GM12891 (cell line): ENCODE measurements around the gene MCUR1. TPM values are rescaled to one million over a fixed set of nuclear protein-coding genes. Genes with fewer than 3 reads are reported as not detected.
"Not testable (repeated sequence)": the region's sequence is repeated elsewhere in the genome, so short reads cannot be mapped to it uniquely, and the experiment has no call there.

ENCODE experiments used
- DNase-seq: peaks from one replicate; pipeline ENCODE4 v3.0.0; 2011; ENCODE audit warnings: low spot score; ENCODE audit not compliant: insufficient read length
- FAIRE-seq: peaks from 2 replicates; lab custom pipeline; 2011; peaks lifted over from hg19 to GRCh38; lab: Jason Lieb, UNC
- PAX5 ChIP-seq: IDR thresholded peaks from 2 replicates; pipeline ENCODE4 v1.6.1; 2011; ENCODE audit warnings: low read length, moderate library complexity, mild to moderate bottlenecking; ENCODE audit not compliant: insufficient read depth, severe bottlenecking
- POLR2A ChIP-seq: IDR thresholded peaks from 2 replicates; pipeline ENCODE4 v1.6.1; 2011; ENCODE audit warnings: low read depth, low read length, control low read depth
- POLR2AphosphoS5 ChIP-seq: IDR thresholded peaks from 2 replicates; pipeline ENCODE4 v1.6.1; 2011; ENCODE audit warnings: low read depth, low read length, control low read depth
- POU2F2 ChIP-seq: IDR thresholded peaks from 2 replicates; pipeline ENCODE4 v1.6.1; 2011; ENCODE audit warnings: low read depth, mild to moderate bottlenecking, control low read depth, low read length, moderate library complexity
- SPI1 ChIP-seq: IDR thresholded peaks from 2 replicates; pipeline ENCODE4 v1.6.1; 2011; ENCODE audit warnings: low read depth, low read length, control low read depth
- TAF1 ChIP-seq: IDR thresholded peaks from 2 replicates; pipeline ENCODE4 v1.6.1; 2011; ENCODE audit warnings: low read depth, low read length, control low read depth
- polyA plus RNA-seq: library from polyadenylated mRNA; unstranded; fragments of >200 nt; gene quantifications from one replicate; pipeline ENCODE4 v1.2.1, GENCODE V29; 2012; ENCODE audit warnings: low read depth, missing spikeins, inconsistent platforms; ENCODE audit not compliant: missing spikeins

MCUR1 gene
- 8.5 TPM for polyA plus RNA-seq

- TF ChIP-seq POU2F2 (peak; percentile 93), SPI1 (no peak), POLR2A (peak; percentile 79), POLR2AphosphoS5 (peak; percentile 81), TAF1 (peak; percentile 65; the same call in 1 of the 2 replicates)
- FAIRE-seq, result peak; percentile 91
- DNase-seq, result peak; percentile 80
Observed at GRCh38 chr6:13814176-13814937, at the start of gene MCUR1. Gene MCUR1 (minus strand): TSS chr6:13814557. CDS start chr6:13814429, 128 bp downstream.

GRCh38 chr6:13863699-13864155, 49.4 kb upstream of the MCUR1 start:
- FAIRE-seq (no peak), DNase-seq (no peak)
- TF ChIP-seq POLR2A (no peak), PAX5 (no peak), POLR2AphosphoS5 (no peak), SPI1 (no peak), TAF1 (no peak)

- FAIRE-seq, DNase-seq: not testable (repeated sequence)
Observed at GRCh38 chr6:13860556-13861185, 46.3 kb upstream of the MCUR1 start.

- no peak for TF ChIP-seq PAX5
- no peak for TF ChIP-seq TAF1
- no peak for TF ChIP-seq POLR2AphosphoS5
- no peak for TF ChIP-seq SPI1
- TF ChIP-seq POU2F2, result no peak
- TF ChIP-seq POLR2A, result no peak
- FAIRE-seq (no peak), DNase-seq (no peak)
Observed at GRCh38 chr6:13859871-13860555, 45.7 kb upstream of the MCUR1 start.

GRCh38 chr6:13854716-13855250, 40.4 kb upstream of the MCUR1 start:
- no peak for TF ChIP-seq POLR2A
- TF ChIP-seq POU2F2, result no peak
- no peak for TF ChIP-seq SPI1
- TF ChIP-seq TAF1, result no peak
- no peak for TF ChIP-seq PAX5
- no peak for TF ChIP-seq POLR2AphosphoS5
- DNase-seq, result no peak
- no peak for FAIRE-seq

- DNase-seq, result no peak
- TF ChIP-seq PAX5 (no peak), TAF1 (no peak), POLR2A (no peak), POLR2AphosphoS5 (no peak), POU2F2 (no peak), SPI1 (no peak)
- no peak for FAIRE-seq
Observed at GRCh38 chr6:13853871-13854270, 39.5 kb upstream of the MCUR1 start.

- FAIRE-seq (no peak), DNase-seq (no peak)
- TF ChIP-seq TAF1 (no peak), SPI1 (no peak), PAX5 (no peak), POLR2A (no peak), POU2F2 (no peak), POLR2AphosphoS5 (no peak)
Observed at GRCh38 chr6:13851803-13852202, 37.4 kb upstream of the MCUR1 start.

GRCh38 chr6:13851330-13851729, 37.0 kb upstream of the MCUR1 start:
- TF ChIP-seq SPI1, result no peak
- TF ChIP-seq POLR2AphosphoS5, result no peak
- TF ChIP-seq PAX5, result no peak
- no peak for TF ChIP-seq TAF1
- TF ChIP-seq POLR2A, result no peak
- TF ChIP-seq POU2F2, result no peak
- FAIRE-seq, result no peak
- no peak for DNase-seq

GRCh38 chr6:13850690-13851089, 36.3 kb upstream of the MCUR1 start:
- FAIRE-seq, DNase-seq: not testable (repeated sequence)
